DLD1 (cell line): ENCODE measurements around the gene MYH7.

Source experiments
- in situ Hi-C: cut with HindIII; loops from 2 replicates; pipeline ENCODE4 v1.10.0; 2017; ENCODE audit warnings: low sequenced_read_pairs

MYH7 gene

DNA sequence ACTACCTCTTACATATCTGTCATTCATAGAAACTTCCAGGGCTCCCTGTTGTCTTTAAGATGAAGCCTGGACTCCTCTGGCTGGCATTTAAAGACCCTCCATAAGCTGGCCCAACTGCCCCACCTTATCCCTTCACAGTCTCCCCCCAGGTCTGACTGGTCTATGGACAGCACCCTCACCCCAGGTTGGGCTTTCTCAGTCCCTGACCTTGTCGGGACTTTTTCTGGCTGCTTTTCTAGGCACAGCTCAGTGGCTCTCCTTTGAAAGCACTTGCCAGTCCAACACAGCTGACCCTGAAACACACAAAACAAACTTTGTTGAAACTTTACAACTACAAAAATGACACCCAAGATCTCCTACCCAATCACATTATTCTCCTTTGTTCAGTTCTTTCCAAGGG lies 13.9 kb upstream of the MYH7 start:
- in situ Hi-C loops = loop anchor here (5.0 kb wide), 1 partner anchor 83 kb away; no protein-coding TSS in a partner anchor

DNA sequence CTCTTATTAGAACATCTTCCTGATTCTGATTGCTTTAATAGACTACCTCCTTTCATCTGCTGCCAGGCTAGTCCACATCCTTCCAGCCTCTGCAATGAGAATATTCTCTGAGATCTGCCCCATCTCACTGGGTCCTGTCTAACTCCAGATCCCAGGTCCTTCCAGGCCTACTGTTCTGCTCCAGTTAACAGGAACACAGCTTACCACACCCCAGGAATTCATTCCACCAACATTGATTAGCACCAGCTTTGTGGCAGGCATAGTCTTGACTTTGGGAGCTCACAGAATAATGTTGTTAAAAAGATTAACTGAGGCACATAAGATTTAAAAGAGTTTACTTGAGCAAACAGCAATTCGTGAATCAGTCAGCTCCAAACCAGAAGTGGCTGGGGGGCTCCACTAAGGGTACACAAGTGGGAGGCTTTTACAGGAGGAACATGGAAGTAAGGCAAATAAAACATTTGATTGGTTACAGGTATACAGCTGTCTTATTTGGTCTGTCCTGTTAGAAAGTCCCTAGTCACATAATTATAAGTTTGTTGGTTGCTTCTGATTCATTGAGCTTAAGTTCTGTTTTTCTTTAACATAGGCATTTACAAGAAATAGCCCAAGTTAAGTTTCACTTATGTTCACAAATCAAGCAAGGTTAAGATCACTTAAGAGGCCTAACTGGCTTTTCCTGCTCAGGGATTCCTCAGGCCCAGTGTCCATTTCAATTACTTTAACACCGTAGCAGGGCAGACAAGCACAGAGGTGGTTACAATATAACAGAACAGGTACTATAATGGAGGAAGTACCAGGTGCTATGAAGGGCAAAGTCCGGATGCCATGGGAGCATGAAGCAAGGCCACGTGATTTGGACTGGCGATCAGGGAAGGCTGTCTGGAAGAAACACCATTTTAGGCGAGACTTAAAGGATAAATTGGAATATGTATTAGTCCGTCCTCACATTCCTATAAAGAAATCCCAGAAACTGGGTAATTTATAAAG lies 12.2 kb upstream of the MYH7 start:
- in situ Hi-C loops = loop anchor here (5.0 kb wide), 1 partner anchor 85 kb away; no protein-coding TSS in a partner anchor

DNA sequence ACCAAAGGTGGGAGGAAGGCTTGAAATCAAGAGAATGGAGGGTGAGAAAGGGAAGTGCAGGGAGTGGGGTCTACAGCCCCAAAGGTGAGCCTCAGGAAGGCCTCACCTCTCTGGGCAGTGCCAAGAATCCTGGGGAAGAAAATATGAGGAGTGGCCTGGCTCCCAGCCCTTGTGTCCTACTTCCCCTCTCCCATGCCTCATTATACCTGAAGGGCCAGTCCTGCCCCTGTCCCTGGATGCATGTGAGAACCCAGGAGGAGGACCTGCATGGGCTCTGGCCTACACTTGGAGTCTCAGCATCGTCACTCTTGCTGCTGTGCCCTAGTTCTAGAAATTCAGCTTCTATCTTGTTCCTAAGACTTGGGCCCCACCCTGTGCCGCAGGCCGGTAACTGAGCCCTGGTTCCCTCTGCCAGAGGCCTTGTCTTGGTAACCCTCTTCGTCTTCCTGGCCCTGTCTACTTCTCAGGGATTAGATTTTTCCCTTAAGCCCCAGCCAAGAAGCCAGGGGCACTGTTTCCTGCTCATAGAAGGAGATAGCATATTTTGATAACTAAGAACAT lies 10.9 kb upstream of the MYH7 start:
- in situ Hi-C loops = loop anchor here (5.0 kb wide), 1 partner anchor 86 kb away; no protein-coding TSS in a partner anchor

DNA sequence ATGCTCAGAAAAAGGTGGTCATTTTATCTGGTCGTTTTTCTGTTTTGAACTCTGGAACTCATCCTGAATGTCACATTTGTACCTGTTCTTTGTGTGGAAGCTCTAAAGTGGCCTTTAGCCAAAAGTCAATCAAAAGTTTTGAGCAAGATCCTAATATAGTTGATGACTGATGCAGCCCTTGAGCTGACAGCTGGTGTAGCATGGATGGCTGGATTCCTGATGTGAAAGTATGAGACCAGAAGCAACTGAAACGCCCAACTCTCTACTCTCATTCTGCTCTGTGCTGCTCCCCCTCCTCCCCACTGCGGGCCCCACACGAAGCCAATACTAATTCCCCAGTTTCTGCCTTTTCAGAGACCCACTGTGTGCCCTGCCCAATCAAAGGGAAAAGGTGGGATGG lies 10.3 kb upstream of the MYH7 start:
- in situ Hi-C loops = loop anchor here (5.0 kb wide), 1 partner anchor 87 kb away; no protein-coding TSS in a partner anchor

DNA sequence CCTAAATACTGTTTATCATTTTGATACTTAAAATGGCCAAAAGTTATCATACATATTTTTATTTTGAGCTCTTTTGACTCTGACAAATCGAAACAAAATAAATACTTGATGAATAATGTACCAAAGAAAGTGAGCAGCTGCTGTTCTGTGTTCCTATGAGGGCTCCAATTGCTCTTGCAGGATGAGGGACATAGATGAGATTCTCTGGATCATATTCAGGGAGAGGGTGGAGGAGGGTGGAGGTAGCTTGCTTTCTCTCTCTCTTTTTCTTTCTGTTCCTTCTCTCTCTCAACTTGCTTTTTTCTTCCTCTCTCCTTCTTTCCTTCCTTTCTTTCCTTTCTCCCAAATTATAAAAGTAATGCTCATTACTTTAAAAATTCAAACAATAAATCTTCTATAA lies 8.9 kb upstream of the MYH7 start:
- in situ Hi-C loops = no loop called here

DNA sequence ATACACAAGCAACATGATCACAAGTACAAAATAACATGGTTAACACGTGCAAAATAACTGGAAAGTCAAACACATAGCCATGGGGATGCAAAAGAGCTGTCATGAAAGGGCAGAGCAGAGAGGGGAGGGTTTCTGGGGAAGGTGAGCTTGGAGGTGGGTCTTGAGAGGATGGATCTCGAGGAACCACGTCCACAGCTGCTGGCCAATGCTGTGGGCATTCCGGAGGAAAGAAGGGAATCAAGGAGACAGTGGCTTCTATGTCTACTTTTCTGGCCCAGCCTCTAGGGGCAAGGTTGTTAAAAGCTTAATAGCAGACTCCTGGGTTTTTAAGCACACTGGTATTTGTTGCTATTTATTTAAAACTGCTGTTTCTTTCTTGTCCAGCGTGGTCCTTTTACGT lies 8.4 kb upstream of the MYH7 start:
- in situ Hi-C loops = no loop called here

DNA sequence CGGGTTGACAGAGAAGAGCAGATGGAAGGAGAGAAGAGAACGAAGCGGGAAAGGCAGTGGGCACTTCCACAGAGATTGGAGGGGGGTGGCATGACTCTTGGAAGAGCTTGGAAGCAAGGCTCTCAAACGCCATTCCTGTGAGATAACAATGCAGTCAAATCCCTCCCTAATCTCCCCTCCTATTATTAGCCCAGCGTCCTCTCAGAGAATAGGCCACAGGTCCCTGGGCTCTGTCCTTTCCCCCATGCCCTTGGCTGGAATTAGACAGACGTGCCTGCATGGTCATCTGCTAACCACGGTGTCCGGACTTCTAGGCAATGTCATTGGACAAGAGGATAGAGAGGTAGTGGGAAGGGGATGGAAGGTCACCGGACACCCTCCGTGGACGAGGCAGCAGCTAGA lies 8.0 kb upstream of the MYH7 start:
- in situ Hi-C loops = no loop called here

DNA sequence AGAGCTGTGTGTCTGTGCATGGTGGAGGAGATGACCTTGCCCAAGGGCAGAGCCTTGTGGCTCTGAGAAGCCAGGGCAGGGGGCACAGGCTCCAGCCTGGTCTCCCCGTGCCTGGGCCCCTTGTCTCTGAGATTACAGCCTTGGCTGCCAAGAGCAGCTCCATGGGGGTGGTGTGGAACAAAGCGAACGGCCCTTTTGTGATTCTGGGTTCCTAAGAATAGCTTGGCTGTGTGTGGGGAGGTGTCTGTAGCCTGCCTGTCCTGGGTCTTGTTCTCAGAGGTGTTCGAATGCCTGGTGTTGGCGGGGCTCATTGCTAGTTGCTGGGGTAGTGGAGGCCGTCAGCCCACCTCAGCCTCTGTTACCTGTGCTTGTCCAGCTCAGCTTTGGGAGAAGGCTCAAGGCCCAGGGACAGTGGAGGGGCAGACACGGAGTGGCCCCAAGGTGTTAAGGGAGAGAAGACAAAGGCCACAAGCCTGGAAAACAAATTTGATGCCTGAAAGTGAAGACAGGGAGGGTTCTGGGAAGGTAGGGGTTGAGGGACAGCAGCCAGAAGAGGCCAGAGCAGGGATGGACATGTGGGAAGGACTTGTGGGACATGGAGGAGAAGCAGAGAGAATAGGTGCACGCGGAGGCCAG lies 7.4 kb upstream of the MYH7 start:
- in situ Hi-C loops = no loop called here

DNA sequence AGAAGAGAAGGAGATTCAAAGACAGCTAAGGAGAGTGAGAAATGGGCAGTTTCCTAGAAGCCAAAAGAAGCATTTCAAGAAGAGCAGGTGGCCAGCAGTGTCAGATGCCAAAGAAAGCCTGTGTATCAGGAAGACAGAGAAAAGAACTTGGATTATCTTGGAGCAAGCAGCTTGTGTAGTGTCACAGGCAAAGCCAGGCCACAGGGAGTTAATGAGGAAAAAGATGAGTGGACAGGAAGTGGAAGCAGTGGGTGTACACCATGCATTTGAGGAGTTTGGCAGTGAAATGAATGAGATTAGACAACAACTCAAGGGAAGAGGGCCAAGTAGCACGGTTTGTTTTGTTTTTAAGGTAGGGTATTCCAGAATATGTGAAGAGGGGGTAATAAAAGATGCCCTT lies 5.6 kb upstream of the MYH7 start:
- in situ Hi-C loops = no loop called here

DNA sequence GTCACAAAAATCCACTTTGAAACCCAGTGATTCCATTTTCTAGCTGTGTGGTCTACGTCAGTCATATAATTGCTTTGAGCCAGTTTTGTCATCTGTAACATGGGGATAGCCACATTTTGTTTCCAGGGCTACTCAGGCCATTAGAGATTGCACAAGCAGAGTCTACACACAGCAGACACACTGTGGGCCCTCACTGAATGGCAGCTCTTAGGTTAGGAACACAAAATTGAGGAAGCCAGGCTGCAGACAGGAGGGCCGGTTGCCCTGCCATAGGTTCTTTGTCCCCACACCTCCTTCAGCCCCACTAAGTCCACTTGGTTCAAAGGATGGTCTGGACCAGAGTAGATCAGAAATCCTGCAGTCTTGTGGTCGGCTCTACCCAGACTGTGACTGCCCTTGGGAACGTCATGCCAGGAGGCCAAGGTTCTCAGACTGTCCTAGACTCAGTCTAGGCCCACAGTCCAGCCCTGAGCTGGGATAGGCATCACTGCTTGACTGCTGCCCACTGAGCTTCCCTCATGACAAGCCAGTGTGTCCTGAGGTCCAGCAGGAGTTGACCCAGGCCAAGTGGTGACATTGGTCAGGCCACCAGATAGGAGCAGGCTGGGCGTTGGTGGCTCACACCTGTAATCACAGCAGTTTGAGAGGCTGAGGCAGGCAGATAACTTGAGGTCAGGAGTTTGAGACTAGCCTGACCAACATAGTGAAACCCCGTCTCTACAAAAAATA lies 3.8 kb upstream of the MYH7 start:
- in situ Hi-C loops = no loop called here

DNA sequence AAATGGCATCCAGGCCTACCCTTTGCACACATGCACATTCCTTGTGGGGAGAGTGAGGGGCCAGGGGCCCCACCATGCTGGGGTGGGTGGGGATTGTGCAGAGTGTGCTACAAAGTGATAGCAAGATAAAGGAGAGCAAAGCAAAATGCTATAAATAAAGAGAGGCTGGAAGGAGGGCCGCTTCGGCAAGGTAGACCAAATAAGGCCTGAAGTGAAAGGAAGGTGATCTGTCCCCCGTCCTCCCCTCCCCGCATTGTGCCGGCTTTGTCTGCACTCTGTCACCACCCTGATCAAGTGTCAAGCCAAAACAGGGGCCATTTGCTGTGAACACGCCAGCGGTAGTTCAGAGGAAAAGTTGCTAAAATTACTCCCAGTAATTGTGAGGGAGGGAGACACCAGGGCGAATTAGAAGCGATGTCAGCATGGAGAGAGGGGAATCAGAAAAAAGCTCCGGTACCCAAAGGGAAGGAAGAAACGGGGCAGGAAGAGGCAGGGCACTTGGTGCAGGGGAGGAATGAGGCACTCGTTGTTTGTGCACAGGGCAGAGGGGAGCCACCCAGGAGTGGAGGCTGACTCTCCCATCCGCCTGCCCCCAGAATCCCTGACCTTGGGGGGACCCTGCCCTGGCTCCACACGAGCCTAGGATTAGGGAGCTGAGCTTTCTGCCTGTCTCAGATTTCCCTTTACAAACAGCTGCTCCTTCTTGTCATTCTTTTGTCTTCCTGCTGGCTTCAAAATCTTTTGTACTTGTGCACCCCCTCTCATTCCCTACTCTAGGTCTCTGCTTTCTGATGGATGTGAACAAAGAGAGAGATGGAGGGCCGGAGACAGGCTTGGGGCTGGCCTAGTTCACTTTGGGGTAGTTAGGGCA lies 2.9 kb upstream of the MYH7 start:
- in situ Hi-C loops = no loop called here

DNA sequence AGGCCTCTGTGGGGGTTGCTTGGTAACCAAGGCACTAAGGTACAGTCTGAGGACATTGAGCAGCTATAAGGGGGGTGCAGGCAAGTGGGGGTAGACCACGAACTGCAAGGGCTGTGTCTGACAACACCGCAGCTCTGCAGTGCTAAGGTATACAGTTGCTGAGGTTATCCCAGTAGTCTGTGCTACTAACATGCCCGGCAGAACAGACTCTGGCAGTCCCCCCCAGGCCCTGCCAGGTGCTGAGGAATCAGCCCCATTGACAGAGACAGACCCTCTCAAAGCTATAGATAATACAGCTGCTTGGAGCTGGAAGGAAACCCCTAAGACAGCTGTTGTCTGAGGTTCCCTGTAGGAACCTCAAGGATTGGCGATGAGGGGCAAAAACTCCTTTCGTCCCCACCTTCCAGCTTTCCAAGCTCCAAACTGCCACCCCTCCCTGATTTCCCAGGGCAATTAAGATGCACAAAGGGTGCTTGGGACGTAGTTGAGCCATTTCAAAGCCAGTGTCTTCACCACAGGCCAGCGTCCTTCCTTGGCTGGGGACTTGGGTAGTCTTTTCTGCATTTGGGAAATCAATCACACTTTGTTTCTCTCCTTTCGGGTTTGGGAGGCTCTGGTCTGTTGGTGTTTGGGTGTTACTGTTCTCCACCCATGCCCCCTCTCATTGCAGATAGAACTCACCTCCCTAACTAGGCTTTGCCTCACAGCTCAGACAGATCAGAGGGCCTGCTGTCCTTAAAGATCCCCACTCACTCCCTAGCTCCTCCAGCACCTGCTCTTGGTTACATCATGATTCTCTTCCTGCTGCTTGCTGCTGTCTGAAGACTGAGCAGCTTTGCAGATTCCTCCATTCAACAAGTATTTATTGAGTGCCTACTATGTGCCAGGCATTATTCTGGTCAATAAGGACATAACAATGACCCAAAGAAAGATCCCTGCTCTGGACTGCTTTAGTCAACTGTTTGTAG lies 2.0 kb upstream of the MYH7 start:
- in situ Hi-C loops = no loop called here

DNA sequence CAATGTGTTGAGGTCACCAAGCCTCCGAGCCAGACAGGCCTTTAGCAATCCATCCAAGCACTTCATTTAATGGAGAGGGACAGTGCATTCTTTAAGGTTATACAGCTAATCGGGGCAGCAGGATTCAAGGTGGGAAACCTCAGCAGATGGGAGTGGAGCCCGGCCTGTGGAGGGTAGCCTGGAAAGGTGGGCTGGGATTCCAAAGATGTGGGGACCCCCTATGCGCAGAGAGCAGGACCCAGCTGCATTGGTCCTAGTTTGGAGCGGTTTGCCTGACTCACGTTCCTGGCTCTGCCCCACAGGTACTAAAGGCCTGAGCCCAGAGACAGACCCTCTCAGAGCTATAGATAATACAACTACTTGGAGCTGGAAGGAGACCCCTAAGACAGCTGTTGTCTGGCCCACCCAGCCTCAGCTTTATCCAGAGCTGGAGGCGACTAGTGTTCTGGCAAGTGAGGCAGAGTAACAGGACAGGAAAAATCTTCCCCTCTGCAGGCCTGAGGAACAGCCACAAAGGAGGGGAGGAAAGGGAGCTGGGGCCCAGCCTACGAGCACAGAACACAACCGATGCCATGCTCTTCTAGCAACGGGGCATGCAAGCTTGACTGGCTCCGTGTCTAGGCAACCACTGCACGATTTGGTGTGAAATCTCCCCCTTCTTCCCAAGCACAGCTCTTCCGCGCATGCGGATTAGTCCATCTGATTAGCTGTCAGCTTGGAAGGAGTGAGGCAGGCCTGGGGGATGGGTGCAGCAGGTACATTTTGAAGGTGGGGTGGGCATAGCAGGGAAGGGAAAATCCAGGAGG lies 1.1 kb upstream of the MYH7 start:
- in situ Hi-C loops = no loop called here

DNA sequence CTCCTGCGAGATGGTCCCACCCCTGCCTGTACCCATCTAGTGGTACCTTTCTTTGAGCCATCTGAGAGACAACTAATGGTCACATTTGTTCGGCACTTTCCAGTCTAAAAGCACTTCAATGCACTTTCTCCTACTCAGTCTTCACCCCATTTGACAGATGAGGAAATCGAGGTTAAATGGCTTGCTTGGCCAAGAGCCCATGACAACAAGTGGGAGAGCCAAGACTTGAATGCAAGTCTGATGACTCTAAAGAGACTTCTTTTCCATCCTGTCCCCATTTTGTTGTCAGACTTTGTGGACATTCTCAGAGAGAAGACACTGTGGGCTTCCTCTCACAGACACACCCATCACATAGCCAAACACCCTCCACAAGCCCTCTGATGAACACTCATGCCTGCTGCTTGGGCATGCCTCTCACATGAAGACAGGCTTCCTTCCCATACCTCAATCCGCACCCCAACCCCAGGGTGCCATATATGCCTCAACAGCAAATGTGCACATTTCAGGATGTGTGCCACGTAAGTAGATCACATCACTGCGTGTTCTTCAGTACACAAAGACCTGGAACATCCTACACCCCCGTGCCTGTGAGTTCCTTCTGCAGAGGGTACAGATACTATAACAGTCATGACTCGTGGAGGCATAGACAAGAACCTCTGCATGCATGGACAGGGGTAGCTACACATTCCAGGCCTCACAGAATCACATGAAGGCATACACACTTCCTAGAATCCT lies 805 bp downstream of the MYH7 start:
- in situ Hi-C loops = no loop called here

DNA sequence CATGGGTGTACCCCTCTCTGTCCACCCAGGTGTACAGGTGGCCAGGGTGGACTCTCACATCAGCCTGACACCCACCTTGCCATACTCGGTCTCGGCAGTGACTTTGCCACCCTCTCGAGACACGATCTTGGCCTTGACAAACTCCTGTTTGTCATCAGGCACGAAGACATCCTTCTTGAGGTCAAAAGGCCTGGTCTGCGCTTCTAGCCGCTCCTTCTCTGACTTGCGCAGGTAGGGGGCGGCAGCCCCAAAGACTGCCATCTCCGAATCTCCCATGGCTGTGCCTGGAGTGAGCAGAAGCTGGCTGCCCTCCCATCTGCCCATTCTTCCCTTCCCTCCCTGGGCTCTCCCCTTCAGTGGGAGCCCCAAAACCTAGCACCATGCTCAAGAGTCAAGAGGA lies 2.0 kb downstream of the MYH7 start:
- in situ Hi-C loops = no loop called here

DNA sequence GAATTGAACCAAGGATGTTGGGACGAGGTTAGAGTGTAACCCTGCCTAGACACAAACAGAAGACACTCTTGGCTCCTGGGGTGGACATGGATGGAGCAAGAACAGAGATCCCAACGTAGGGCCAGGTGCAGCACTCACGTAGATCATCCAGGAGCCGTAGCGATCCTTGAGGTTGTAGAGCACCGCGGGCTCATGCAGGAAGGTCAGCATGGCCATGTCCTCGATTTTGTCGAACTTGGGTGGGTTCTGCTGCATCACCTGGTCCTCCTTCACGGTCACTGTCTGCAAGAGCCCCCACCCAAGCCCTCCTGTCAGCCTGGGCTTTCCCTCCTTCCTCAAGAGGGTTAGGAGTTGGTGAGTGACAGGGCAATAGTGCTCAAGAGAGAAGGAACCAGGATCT lies 2.5 kb downstream of the MYH7 start:
- in situ Hi-C loops = no loop called here

DNA sequence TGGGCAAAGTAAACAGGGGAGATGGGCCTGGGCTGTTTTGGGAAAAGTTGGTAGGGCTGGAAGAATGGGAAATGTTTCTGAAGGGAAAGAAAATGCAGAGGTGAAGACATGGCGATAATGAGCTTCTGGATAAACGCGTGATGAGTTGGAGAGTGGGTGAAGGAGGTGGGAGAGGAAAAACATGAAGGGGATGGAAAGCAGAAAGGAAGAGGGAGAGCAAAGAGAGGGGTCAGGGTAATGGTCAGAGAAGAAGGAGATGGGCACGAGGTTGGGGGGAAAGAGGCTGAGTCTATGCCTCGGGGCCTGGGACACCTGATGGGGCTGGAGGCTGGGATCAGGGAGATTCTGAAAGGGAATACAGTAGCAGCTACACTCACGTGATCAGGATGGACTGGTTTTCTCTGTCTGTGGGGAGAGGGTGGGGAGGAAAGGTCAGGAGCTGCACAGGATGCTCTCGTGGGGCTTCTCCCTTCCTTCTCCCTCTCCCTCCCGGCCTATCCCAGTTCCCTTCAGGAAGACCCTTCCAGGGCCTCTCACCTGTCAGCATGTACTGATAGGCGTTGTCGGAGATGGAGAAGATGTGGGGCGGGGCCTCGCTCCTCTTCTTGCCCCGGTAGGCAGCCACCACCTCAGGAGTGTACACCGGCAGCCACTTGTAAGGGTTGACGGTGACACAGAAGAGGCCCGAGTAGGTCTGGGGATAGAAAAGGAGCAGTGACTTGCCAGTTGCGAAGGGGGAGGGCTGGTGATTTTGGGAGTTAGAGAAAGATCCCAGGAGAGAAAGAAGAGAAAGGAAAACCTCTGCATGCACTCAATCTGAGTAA lies 3.1 kb downstream of the MYH7 start:
- in situ Hi-C loops = no loop called here
